HG03060 (cell line): ENCODE measurements around the gene BMP3.
"Not testable (repeated sequence)": the region's sequence is repeated elsewhere in the genome, so short reads cannot be mapped to it uniquely, and the experiment has no call there.

Experiments
- ATAC-seq: cut with Tn5 transposase; IDR thresholded peaks from one replicate; pipeline ENCODE4 v1.9.1; 2021; ENCODE audit warnings: low read depth, moderate number of reproducible peaks; ENCODE audit not compliant: unreplicated experiment

Gene BMP3

GRCh38 chr4:81030061-81030980, at the start of gene BMP3:
TSS of gene BMP3 (plus strand) at chr4:81030708. CDS start at chr4:81031285, 577 bp downstream.
- ATAC-seq = no peak

DNA sequence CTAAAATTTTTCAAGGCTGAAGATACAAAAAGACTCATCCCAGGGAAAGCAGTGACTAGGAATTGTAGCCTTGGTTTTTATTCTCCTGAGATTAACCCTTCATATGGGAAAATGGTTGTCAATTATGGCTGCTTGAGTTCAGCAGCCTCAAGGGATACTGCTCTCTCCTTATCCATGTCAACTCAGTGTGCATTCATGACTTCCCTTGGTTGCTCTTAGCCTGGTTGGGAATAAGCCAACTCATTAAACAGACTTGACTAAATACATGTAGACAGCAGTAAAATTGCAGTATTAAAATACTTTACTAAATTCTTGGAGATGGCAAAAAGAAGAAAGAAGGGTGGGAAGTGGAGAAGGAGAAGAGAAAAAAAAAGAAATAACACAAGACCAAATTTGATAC, 44.5 kb upstream of the BMP3 start:
- no peak for ATAC-seq

GRCh38 chr4:80989921-80990544, 40.5 kb upstream of the BMP3 start:
- peak; percentile 45 for ATAC-seq

GRCh38 chr4:80990851-80991250, 39.7 kb upstream of the BMP3 start:
- no peak for ATAC-seq

DNA sequence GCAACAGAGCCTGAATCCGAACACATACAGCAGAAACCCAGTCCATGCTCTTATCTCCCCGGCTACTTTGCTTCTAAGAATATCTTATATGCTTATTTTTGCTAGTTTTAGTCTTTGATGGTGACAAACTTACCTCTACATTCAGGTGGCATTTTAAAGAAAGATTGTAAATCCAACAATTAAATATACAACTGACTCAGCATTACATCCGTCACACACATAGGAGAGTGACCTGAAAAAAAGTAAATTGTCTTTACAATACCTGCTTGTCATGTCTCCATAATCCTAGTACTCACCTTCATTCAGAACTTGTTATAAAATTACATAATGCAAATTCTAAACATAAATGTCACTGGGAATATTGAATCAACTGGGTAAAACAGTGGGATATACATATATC, 30.6 kb upstream of the BMP3 start:
- ATAC-seq = no peak

- ATAC-seq = peak; percentile 96
Observed at GRCh38 chr4:81003597-81004111, 26.9 kb upstream of the BMP3 start.

DNA sequence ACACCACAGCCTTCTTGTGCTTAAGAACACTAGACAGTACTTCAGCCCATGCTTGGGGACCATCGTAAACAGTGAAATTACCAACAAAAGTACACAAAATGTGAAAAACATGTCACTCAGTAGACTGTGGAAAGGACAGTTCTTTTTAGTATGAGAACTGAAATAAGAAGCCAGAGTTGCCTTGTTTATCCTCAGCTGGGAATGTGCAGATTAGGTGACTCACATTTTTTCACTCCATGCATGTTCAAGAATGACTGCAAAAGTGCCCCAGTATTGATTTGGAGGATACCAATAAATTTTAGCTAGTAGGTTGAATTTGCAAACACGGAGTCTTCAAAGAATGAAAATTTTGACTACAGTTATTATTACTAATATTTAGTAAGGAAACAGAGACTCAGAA, 23.1 kb upstream of the BMP3 start:
- no peak for ATAC-seq

GRCh38 chr4:81016566-81016965, 13.9 kb upstream of the BMP3 start:
- not testable (repeated sequence) for ATAC-seq

- no peak for ATAC-seq
Observed at GRCh38 chr4:81019006-81019405, 11.5 kb upstream of the BMP3 start.

DNA sequence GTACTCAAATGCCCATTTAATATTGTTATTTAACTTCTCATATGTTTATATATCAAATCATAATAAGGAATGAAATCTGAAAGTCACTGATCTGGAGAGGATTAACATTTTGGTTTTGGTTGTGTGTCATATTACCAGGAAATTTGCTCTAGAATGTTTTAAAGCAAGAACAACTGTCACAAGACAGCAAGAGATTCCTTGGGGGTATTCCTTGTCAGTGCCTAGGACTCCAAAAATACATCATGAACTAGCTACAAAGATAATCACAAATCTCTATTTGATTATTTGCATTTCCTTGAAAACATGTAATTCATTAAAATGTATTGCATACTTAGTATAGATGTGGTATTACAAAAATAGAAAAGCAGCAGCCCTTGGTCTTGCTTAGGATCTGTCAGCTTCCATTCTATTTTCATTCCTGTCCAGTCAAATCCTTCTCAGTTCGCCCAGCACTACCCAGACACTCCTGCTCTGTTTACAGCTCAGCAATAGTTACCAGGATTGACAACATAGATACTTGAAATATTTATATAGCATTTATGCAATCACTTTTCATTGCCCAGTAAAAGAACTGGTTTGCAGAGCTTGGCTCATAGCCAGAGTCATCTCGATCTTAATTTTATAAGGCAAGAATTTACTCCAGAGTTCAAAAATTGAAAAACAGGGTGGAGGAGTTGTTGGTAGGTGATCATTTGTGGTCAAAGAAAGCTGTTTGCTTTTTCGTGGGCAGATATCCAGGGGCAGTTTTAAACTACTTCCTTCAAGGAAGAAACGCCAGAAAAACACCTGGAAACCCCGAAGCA, 9.2 kb upstream of the BMP3 start:
- no peak for ATAC-seq

- ATAC-seq = no peak
Observed at GRCh38 chr4:81021981-81022380, 8.5 kb upstream of the BMP3 start.

DNA sequence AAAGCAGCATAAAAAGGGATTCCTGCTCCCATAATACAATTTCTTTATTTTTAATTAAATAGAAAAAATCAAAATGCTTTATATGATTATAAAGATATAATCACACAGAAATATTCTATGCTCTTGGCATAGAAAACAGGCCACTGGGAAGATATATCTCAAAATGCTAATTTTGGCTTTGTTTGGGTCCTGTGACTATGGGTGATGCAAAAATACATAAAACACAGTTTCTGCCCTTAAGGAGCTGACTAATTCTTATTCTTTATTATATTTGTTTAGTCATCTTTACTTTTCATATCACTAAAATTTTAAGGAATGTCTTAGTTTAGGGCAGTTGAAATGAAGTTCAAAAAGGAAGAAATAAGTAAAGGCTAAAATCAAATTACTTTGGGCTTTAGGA, 7.0 kb upstream of the BMP3 start:
- no peak for ATAC-seq

DNA sequence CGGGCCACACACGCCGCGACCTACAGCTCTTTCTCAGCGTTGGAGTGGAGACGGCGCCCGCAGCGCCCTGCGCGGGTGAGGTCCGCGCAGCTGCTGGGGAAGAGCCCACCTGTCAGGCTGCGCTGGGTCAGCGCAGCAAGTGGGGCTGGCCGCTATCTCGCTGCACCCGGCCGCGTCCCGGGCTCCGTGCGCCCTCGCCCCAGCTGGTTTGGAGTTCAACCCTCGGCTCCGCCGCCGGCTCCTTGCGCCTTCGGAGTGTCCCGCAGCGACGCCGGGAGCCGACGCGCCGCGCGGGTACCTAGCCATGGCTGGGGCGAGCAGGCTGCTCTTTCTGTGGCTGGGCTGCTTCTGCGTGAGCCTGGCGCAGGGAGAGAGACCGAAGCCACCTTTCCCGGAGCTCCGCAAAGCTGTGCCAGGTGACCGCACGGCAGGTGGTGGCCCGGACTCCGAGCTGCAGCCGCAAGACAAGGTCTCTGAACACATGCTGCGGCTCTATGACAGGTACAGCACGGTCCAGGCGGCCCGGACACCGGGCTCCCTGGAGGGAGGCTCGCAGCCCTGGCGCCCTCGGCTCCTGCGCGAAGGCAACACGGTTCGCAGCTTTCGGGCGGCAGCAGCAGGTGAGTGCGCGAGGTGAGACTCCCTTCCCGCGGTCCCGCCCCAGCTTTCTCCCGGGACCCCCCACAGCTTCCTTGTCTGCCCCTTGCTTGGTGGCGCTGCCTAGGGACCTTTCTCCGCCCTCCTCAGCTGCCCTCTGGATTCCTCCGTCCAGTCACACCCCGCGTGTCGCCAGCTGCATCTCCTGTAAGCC, 678 bp downstream of the BMP3 start:
- no peak for ATAC-seq

DNA sequence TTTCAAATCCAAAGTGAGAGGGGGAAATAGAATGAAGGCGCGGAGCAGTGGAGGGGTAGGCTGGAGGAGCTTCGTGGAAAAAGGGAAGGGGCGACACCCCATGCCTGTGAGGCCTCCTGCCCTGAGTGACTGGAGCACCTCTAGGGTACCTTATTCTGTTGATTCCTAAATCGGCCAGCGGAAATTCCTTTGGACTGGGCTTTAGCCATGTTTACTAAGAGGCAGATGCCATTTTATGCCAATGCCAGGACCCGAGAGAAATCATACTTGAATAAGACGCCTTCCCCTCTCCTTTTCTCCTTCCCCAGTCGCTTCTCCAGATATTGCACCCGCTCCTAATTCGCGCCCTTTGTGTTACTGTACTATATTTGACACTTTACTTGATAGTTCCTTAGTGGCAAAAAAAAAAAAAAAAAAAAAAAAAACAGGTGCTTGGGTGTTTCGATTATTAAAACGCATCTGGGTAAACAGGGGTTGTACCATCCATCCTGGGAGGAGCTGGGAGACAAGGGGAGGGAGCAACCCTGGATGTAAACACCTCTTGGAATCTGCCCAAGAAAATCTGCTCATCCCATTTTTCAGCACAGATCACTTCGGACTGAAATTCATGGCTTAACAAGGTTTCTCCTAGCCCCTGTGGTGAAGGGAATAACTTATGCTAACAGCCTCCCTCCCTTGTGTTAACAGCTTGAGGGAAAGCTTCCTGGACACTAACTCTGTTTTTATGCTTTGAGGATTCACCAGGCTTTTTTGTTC, 1.5 kb downstream of the BMP3 start:
- ATAC-seq = no peak

- no peak for ATAC-seq
Observed at GRCh38 chr4:81032771-81033684, 2.5 kb downstream of the BMP3 start.

DNA sequence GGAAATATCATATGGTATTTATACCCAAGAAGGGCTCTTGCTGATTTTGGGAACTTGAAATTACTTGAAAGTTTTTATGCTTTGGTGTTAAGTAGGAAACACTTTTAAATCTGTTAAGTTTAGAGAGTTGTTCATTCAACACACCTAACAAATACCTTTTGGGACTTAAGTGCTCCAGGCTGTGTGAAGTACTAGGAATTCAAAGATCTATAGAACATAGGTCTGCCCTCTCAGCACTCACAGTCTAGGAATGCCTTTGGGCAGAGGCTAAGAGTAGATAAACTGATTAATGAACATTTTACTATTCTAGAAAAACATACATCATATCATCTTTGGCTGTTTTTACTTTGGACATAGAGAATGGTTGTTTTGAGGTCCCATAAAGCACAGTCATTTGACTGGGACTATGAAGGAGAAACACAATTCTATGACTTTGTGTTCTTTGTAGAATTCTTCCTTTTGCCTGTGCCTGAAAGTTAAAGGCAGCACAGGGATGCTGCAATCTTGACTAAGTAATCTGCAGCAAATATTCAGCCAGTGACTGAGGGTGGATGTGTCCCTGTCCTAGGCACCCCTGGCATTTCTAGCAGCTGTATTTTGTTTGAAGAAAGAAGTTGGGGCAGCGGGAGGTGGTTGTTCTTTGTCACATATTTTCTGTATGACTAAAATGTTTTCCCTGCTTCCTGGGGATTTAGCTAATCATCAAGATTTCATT, 8.3 kb downstream of the BMP3 start:
- ATAC-seq = no peak

DNA sequence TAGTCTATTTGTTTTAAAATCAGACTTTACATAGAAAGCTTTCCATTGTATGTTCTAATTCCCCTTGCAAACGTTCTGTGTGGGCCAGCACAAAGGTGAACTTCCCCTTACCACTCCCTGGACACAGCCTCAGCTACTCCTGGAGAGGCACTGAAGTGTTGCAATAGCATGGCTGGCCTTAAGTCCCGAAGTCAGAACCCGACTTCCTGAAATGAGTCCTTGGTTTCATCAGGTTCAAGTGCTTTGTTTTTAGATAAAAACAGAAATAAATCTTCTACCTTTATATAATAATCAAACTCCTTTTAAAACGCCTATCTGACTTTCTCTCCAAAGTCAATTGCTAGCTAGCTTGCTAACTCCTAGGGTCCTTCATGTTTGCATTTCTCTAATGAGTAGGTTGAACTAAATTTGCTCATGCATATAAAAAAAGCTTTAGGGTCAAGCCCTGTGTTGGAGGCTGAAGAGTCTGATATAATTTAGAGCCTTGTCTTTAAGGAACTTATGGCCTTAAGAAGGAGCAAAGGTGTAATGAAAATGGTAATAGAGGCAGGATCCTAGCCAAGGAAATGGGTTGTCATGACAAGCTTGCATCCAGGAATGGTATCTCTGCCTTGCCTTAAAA, 9.0 kb downstream of the BMP3 start:
- ATAC-seq = no peak
